Measurements from ENCODE around the gene DYNC1LI2. TPM values are rescaled to one million over a fixed set of nuclear protein-coding genes. Genes with fewer than 3 reads are reported as not detected.

DYNC1LI2 gene
- total RNA-seq, 6 donors from 2014 or later, result 91.5 to 190 (median 132) TPM

- ATAC-seq (ENCODE audit: low FRiP score in 2 of 2) (no peak), DNase-seq (no peak)
- TF ChIP-seq EP300 (IDR thresholded peaks at IDR 0.05) (no peak), CTCF (IDR thresholded peaks at IDR 0.05) (no peak), POLR2AphosphoS5 (IDR thresholded peaks at IDR 0.05) (no peak), POLR2A (IDR thresholded peaks at IDR 0.05) (no peak)
- Histone ChIP-seq H3K4me3 (no peak overlapping the region), H3K27me3 (no peaks in the 10 kb centered on the region), H3K36me3 (peaks cover 0 to 11% (median 0%) of the 10 kb centered on the region in 4 donors), H3K4me1 (no peaks in the 10 kb centered on the region), H3K27ac (no peak overlapping the region), H3K9me3 (no peaks in the 10 kb centered on the region)
- WGBS, 2 donors, result 84 to 94% methylated on average over 6 of the region's 6 CpGs
Measured at GRCh38 chr16:66677836-66678235, 73.6 kb downstream of the DYNC1LI2 start.

- no peaks in the 10 kb centered on the region for H3K4me1 ChIP-seq
- H3K9me3 ChIP-seq, result no peaks in the 10 kb centered on the region
- H3K27me3 ChIP-seq, result no peaks in the 10 kb centered on the region
- H3K36me3 ChIP-seq, result peaks cover 0 to 11% (median 0%) of the 10 kb centered on the region in 4 donors
- H3K4me3 ChIP-seq, result no peak overlapping the region
- DNase-seq (no peak), ATAC-seq (ENCODE audit: low FRiP score in 2 of 2) (no peak)
- no peak overlapping the region for H3K27ac ChIP-seq
- TF ChIP-seq CTCF (IDR thresholded peaks at IDR 0.05) (no peak), EP300 (IDR thresholded peaks at IDR 0.05) (no peak), POLR2AphosphoS5 (IDR thresholded peaks at IDR 0.05) (no peak), POLR2A (IDR thresholded peaks at IDR 0.05) (no peak)
- 88 to 95% methylated on average over 7 of the region's 7 CpGs for WGBS, 2 donors
Measured at GRCh38 chr16:66677179-66677578, 74.2 kb downstream of the DYNC1LI2 start.

- Histone ChIP-seq H3K4me1 (no peaks in the 10 kb centered on the region), H3K36me3 (peaks cover 0 to 11% (median 0%) of the 10 kb centered on the region in 4 donors), H3K9me3 (no peaks in the 10 kb centered on the region), H3K27ac (no peak overlapping the region), H3K27me3 (no peaks in the 10 kb centered on the region), H3K4me3 (no peak overlapping the region)
- no peak for TF ChIP-seq EP300 (IDR thresholded peaks at IDR 0.05)
- no peak for TF ChIP-seq CTCF (IDR thresholded peaks at IDR 0.05)
- TF ChIP-seq POLR2A (IDR thresholded peaks at IDR 0.05), result no peak
- DNase-seq, result no peak
- WGBS, 2 donors, result 86 to 88% methylated on average over 3 of the region's 3 CpGs
- no peak for ATAC-seq (ENCODE audit: low FRiP score in 2 of 2)
Measured at GRCh38 chr16:66676599-66676998, 74.8 kb downstream of the DYNC1LI2 start.

GRCh38 chr16:66673691-66674090 is 77.7 kb downstream of the DYNC1LI2 start:
- DNase-seq (no peak), ATAC-seq (ENCODE audit: low FRiP score in 2 of 2) (no peak)
- H3K27me3 ChIP-seq, result no peaks in the 10 kb centered on the region
- H3K9me3 ChIP-seq, result no peaks in the 10 kb centered on the region
- H3K27ac ChIP-seq, result no peak overlapping the region
- 63 to 92% methylated on average over 2 of the region's 2 CpGs for WGBS, 2 donors
- TF ChIP-seq POLR2A (IDR thresholded peaks at IDR 0.05) (no peak), EP300 (IDR thresholded peaks at IDR 0.05) (no peak), CTCF (IDR thresholded peaks at IDR 0.05) (no peak), POLR2AphosphoS5 (IDR thresholded peaks at IDR 0.05) (no peak)
- H3K4me1 ChIP-seq, result no peaks in the 10 kb centered on the region
- H3K4me3 ChIP-seq, result no peak overlapping the region
- peaks cover 0 to 9% (median 0%) of the 10 kb centered on the region in 4 donors for H3K36me3 ChIP-seq

Other genes with a start within 250 kb of the DYNC1LI2 start
- gene TK2, start 201.5 kb downstream of the DYNC1LI2 start, total RNA-seq, result 10 to 100 TPM; 28.2 to 54.0 (median 36.6) TPM
- 10 to 100 TPM; 18.2 to 71.7 (median 47.4) TPM for gene CKLF, start 199.0 kb downstream of the DYNC1LI2 start, total RNA-seq
- 1 to 10 TPM in 2 of 6 donors, under 1 TPM in 2, not detected in 2; 0.61 to 9.5 (median 2.6) TPM for gene CMTM1, start 185.2 kb downstream of the DYNC1LI2 start, total RNA-seq
- gene CMTM2, start 172.1 kb downstream of the DYNC1LI2 start, total RNA-seq, result 1 to 10 TPM in 3 of 6 donors, under 1 TPM in 1, not detected in 2; 0.55 to 4.4 (median 3.4) TPM
- gene CMTM3, start 146.9 kb downstream of the DYNC1LI2 start, total RNA-seq, result 10 to 100 TPM in 5 of 6 donors, 1 to 10 TPM in 1; 4.2 to 52.1 (median 23.6) TPM
- gene CMTM4, start 54.9 kb downstream of the DYNC1LI2 start, total RNA-seq, result 10 to 100 TPM; 35.6 to 82.1 (median 55.1) TPM
- gene TERB1, start 50.0 kb upstream of the DYNC1LI2 start, total RNA-seq, result under 1 TPM in 2 of 6 donors, not detected in 4; 0.31 to 0.55 TPM
- gene NAE1, start 79.4 kb upstream of the DYNC1LI2 start, total RNA-seq, result 10 to 100 TPM; 12.9 to 48.7 (median 34.0) TPM
- gene CA7, start 92.8 kb upstream of the DYNC1LI2 start, total RNA-seq, result not detected
- 10 to 100 TPM; 12.3 to 24.6 (median 17.4) TPM for gene PDP2, start 128.9 kb upstream of the DYNC1LI2 start, total RNA-seq
- gene CDH16, start 167.3 kb upstream of the DYNC1LI2 start, total RNA-seq, result 1 to 10 TPM in 2 of 6 donors, under 1 TPM in 1, not detected in 3; 0.40 to 1.8 (median 1.7) TPM
- 10 to 100 TPM; 13.8 to 50.3 (median 47.0) TPM for gene RRAD, start 173.9 kb upstream of the DYNC1LI2 start, total RNA-seq
- 100 to 1,000 TPM in 1 of 6 donors, 10 to 100 TPM in 5; 59.6 to 131 (median 73.2) TPM for gene CIAO2B, start 182.8 kb upstream of the DYNC1LI2 start, total RNA-seq
- gene CES2, start 183.9 kb upstream of the DYNC1LI2 start, total RNA-seq, result 10 to 100 TPM; 32.2 to 76.1 (median 46.5) TPM
- 1 to 10 TPM; 1.4 to 6.2 (median 2.9) TPM for gene CES3, start 209.7 kb upstream of the DYNC1LI2 start, total RNA-seq
- 10 to 100 TPM in 5 of 6 donors, 1 to 10 TPM in 1; 9.9 to 39.7 (median 20.2) TPM for gene CES4A, start 237.0 kb upstream of the DYNC1LI2 start, total RNA-seq

Data from upper lobe of left lung (tissue), 6 donors.